Ovary (tissue), 3 donors: ENCODE measurements around the gene EEF1A2.

Experiments
- POLR2A ChIP-seq: fragments of 450-650 bp; IDR thresholded peaks from one replicate; pipeline ENCODE4 v1.6.1; 2017; ENCODE audit warnings: antibody characterized with exemption, mild to moderate bottlenecking, moderate library complexity
- TF ChIP-seq, protein P1 (sequence below), 3 donors: fragments of 450-650 bp in 2 of 3; fragments of 200-600 bp in 1 of 3; IDR thresholded peaks; one replicate each; pipeline versions ENCODE4 v1.5.1 to v1.8.0; 2016 to 2022; ENCODE audit warnings: antibody characterized with exemption in 3 of 3, mild to moderate bottlenecking in 1 of 3
- donor health status: DM: no; HTN: no; CAD: no.

DNA sequence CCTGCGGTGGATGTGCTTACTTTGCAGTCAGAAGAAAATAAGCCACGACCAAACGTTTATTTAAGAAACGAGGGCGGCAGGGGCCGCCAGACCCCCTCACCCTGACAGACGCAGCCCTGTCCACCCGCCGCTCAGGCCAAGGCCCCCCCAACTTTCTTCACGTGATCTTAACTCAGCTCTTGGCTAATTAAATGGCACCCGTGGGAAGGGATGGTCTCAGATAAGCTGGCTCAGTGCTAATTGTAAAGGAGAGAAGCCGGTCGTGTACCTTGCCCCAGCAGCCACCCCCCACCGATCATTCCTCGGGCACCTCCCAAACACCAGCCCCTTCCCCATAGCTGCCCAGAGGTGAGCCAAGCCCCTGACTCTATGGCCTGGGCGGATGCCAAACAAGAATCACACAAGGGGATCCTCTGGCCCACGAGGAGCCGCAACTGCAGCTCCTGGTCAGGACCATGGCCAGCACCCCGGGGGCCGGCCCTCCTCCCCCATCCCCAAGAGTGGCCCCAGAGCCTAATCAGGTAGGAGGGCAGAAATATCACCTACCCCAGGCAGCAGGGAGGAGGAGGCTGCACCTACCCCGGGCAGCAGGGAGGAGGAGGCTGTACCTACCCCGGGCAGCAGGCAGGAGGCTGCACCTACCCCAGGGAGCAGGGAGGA lies 37.6 kb downstream of the EEF1A2 start:
- TF ChIP-seq, protein P1, sequence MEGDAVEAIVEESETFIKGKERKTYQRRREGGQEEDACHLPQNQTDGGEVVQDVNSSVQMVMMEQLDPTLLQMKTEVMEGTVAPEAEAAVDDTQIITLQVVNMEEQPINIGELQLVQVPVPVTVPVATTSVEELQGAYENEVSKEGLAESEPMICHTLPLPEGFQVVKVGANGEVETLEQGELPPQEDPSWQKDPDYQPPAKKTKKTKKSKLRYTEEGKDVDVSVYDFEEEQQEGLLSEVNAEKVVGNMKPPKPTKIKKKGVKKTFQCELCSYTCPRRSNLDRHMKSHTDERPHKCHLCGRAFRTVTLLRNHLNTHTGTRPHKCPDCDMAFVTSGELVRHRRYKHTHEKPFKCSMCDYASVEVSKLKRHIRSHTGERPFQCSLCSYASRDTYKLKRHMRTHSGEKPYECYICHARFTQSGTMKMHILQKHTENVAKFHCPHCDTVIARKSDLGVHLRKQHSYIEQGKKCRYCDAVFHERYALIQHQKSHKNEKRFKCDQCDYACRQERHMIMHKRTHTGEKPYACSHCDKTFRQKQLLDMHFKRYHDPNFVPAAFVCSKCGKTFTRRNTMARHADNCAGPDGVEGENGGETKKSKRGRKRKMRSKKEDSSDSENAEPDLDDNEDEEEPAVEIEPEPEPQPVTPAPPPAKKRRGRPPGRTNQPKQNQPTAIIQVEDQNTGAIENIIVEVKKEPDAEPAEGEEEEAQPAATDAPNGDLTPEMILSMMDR (IDR thresholded peaks at IDR 0.05) = no peak
- TF ChIP-seq POLR2A = no peak
